ENCODE data around the gene HS6ST1. TPM values are rescaled to one million over a fixed set of nuclear protein-coding genes. Genes with fewer than 3 reads are reported as not detected.

The HS6ST1 gene
- total RNA-seq, 2 experiments from 2014 or later: 6.2 to 6.8 TPM

DNA sequence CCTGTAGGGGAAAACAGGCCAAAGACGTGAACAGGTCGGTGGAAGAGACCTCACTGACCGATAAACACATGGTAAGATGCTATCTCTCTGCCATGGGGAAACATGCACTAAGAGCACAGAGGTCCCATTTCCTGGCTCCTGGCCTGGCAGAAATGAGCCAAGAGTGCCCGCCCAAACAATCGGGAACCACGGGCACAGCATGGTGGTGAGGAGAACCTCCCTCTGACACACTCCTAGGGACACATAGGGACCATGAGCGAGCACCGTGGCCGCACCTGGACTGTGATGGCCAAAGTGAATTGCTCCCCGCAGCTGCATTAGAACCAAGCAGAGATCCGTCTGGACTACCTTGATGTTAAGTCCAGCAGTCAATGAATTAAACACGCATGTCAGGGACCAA is 11.1 kb downstream of the HS6ST1 start:
- Mint-ChIP-seq H3K4me3 (no peak overlapping the region), H3K4me1 (no peaks in the 10 kb centered on the region), H3K36me3 (ENCODE audit: low read depth) (no peaks in the 10 kb centered on the region), H3K27me3 (no peaks in the 10 kb centered on the region), H3K9me3 (no peaks in the 10 kb centered on the region), H3K27ac (no peak overlapping the region)
- POLR2A ChIA-PET: no interaction called here
- no peak for DNase-seq
- CTCF ChIA-PET: no interaction called here

DNA sequence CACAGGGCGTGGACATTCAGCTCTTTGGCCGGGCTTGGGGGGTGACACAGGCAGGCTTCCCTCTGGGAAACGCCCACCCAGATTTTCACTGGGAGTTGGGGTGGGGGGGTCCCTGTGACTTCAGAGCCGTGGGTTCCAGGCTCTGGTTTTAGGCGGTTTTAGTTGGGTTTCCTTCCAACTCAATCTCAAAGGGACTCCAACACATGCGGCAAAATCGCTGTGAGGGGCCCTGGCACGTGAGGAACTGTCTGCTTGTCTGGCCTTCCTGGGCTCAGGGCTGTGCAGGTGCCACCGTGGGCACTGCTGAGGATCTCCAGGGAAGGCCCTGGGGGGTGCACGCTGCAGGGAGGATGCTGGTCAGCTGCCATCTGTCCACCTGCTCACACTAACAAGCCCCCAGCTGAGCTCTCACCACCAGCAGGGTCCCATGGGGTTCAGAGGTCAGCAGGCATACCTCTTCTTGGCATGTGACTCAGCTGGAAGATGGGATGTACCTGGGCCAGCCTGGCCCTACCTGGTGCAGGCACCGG is 11.7 kb downstream of the HS6ST1 start:
- Mint-ChIP-seq H3K9me3 (no peaks in the 10 kb centered on the region), H3K36me3 (ENCODE audit: low read depth) (no peaks in the 10 kb centered on the region), H3K4me3 (no peak overlapping the region), H3K4me1 (no peaks in the 10 kb centered on the region), H3K27me3 (no peaks in the 10 kb centered on the region), H3K27ac (no peak overlapping the region)
- CTCF ChIA-PET: no interaction called here
- DNase-seq: no peak
- POLR2A ChIA-PET: no interaction called here

DNA sequence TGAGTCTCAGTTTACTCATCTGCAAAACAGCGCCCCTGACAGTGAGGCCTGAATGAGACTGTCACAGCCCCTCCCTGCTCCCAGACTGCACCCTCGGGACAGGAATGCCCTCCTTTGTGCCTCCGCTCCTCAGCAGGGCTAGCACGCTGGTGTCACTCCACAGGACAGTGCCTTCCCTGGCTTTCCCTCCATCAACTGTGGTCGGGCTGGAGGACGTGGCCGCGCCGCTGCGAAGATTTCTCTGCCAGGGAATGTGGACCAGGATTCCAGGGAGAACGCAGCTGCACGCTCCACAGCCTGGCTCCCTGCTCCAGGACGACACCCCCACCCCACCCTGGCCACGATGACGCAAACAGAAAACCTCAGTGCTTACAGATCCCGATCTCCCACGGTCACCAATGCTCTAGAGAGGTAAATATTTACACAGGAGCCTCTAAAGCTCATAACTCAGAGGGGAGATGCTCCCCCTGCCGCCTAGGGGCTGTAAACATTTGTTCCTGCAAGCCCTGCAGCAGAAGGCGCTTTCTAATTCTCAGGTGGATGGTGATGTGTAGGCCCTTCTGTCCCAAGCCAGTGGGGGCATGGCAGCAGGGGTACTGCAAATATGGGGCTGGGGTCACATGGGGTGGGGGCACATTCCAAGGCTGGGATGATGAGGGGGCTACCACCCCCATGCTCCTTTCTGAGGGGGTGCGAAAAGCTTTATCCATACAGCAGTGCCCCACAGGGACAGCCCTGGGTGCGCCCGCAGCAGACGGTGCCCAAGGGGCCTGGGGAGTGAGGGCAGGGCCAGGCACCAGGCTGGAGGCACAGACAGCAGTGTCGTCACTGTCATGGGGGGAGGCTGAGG is 12.4 kb downstream of the HS6ST1 start:
- Mint-ChIP-seq H3K9me3 (no peaks in the 10 kb centered on the region), H3K4me3 (no peak overlapping the region), H3K27me3 (no peaks in the 10 kb centered on the region), H3K4me1 (no peaks in the 10 kb centered on the region), H3K27ac (no peak overlapping the region), H3K36me3 (ENCODE audit: low read depth) (no peaks in the 10 kb centered on the region)
- CTCF ChIA-PET: no interaction called here
- DNase-seq: no peak
- POLR2A ChIA-PET: no interaction called here

DNA sequence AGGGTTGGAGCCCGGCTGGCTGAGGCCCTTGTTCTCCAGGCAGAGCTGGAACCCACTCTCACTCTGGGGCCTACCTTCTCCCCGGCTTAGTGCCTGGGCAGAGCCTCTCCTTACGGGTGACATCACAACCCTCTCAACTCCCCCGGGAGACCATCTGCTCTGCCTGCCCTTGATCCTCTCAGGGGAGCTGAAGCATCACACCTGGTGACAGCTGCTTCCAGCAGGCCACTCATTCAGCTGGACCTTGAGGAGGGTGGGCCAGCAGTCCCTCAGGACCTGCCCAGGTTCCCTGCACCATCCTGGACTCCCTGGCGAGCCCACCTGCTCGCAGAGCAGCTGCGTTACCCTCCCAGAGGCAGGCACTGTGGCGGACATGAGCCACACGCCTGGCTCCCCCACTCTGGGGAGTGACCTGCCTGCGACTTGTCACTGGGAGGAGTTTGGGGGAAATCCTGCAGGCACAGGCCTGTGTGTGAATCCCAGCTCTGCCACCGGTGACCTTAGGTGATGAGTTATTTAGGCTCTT is 13.1 kb downstream of the HS6ST1 start:
- Mint-ChIP-seq H3K4me1 (no peaks in the 10 kb centered on the region), H3K9me3 (no peaks in the 10 kb centered on the region), H3K27ac (no peak overlapping the region), H3K4me3 (no peak overlapping the region), H3K36me3 (ENCODE audit: low read depth) (no peaks in the 10 kb centered on the region), H3K27me3 (no peaks in the 10 kb centered on the region)
- no peak for DNase-seq
- ChIA-PET POLR2A (no interaction called here), CTCF (no interaction called here)

DNA sequence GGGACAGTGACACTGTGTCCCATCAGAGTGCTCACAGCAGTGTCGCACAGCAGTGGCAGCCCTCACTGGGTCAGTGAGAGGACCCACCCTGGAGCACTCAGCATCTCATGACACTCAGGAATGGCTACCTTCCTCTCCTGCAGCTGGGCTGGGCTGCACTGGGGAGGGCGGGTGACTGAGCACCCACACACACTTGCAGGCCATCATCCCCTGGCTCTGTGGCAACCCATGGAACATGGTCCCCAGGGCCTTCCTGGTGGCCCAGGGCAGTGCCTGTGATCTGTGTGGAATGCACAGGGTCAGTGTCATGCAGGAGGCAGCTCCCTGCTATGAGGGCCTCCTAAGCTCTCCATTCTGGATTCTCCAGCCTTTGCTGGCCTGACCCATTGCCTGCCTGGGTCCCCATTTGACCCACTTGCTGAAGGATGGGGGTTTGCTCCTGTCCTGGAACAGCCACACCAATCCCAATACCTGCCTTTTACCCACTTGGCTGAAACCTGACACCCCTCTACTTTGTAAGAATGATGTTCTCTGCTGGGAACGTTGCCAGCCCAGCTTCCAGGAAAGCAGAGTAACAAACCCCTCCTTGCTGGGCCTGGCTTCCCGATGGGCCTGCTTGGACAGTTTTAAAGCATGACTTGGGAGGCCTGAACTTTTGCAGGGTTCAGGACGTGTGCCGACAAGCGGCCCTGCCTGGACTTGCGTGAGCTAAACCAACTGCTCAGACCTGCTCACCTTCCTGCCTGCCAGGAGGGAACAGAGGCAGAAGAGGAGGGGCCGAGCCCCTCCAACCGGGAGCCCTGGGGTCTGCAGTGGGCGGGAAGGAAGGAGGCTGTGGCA is 13.7 kb downstream of the HS6ST1 start:
- Mint-ChIP-seq H3K4me1 (no peaks in the 10 kb centered on the region), H3K36me3 (ENCODE audit: low read depth) (no peaks in the 10 kb centered on the region), H3K27me3 (no peaks in the 10 kb centered on the region), H3K27ac (no peak overlapping the region), H3K4me3 (no peak overlapping the region), H3K9me3 (no peaks in the 10 kb centered on the region)
- POLR2A ChIA-PET: no interaction called here
- CTCF ChIA-PET: no interaction called here
- DNase-seq: no peak

DNA sequence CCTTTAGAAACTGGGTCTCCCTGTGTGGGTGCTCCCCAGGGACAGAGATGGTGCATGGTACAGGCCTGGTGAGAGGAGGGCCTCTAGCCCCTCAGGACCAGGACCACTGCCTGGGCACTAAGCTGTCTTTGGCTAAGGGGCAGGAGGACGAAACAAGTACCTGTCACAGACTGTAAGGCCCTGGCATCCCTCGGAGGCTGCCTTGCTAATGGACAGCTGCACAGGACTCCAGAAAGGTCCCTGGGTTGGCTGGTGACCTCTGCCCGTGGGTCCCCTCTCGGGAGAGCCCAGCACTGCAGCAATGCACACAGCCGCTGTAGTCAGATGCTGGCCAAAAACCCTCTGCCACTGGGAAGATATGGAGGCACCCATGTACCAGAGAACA is 14.3 kb downstream of the HS6ST1 start:
- no peak overlapping the region for H3K27ac Mint-ChIP-seq
- no peaks in the 10 kb centered on the region for H3K4me1 Mint-ChIP-seq
- no peaks in the 10 kb centered on the region for H3K27me3 Mint-ChIP-seq
- CTCF ChIA-PET: no interaction called here
- H3K4me3 Mint-ChIP-seq: no peak overlapping the region
- POLR2A ChIA-PET: no interaction called here
- no peaks in the 10 kb centered on the region for H3K9me3 Mint-ChIP-seq
- no peaks in the 10 kb centered on the region for H3K36me3 Mint-ChIP-seq (ENCODE audit: low read depth)
- DNase-seq: no peak

DNA sequence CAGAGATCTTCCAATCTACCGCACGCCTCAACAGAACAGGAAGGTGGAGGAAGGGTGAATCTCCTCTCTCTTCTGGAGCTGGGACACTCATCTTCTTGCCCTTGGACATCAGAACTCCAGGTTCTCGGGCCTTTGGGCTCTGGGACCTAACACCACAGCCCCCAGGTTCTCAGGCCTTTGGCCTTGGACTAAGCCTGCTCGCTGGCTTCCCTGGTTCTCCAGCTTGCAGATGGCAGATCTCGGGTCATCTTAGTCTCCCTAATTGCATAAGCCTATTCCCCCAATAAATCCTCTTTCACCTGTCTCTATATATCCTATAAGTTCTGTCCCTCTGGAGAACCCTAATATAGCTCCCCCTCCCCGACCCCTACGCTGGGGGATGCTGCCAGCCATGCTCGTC is 14.8 kb downstream of the HS6ST1 start:
- H3K36me3 Mint-ChIP-seq (ENCODE audit: low read depth): no peaks in the 10 kb centered on the region
- no peaks in the 10 kb centered on the region for H3K9me3 Mint-ChIP-seq
- H3K27me3 Mint-ChIP-seq: no peaks in the 10 kb centered on the region
- no peak for DNase-seq
- H3K27ac Mint-ChIP-seq: no peak overlapping the region
- ChIA-PET CTCF (no interaction called here), POLR2A (no interaction called here)
- no peak overlapping the region for H3K4me3 Mint-ChIP-seq
- H3K4me1 Mint-ChIP-seq: no peaks in the 10 kb centered on the region

DNA sequence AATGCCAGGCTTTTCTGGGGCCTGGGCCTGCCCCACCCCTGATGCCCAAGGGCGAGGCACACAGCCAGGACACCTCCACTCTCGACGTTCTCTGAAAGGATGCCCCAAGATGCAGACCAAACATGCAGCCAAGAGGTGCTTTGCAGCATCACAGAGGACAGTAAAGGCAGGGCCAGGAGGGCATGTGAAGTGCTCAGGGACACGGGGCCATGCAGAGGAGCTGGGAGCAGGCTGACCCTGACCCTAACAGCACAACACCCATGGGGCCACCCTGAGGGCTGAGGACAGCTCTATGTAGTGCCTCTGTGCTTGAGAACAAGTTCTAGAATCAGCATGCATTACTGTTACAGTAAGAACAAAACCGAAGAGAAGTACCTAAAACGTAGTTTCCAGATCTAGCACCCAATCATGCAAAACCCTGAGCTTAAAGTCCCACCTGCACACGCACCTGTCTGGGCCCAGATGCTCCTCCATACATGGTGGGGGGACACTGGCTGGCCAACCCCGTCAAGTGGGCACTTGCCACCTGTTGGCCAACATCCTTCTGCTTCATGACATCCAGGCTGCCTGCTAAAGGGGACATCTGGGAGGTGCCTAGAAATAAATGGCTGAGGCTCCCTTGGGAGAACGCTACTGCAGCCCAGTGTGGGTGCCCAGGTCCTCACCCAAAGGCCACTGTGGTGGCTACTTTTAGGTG is 15.4 kb downstream of the HS6ST1 start:
- H3K27me3 Mint-ChIP-seq: no peaks in the 10 kb centered on the region
- H3K36me3 Mint-ChIP-seq (ENCODE audit: low read depth): no peaks in the 10 kb centered on the region
- no peak overlapping the region for H3K27ac Mint-ChIP-seq
- ChIA-PET POLR2A (no interaction called here), CTCF (no interaction called here)
- DNase-seq: no peak
- no peaks in the 10 kb centered on the region for H3K4me1 Mint-ChIP-seq
- H3K9me3 Mint-ChIP-seq: no peaks in the 10 kb centered on the region
- H3K4me3 Mint-ChIP-seq: no peak overlapping the region

DNA sequence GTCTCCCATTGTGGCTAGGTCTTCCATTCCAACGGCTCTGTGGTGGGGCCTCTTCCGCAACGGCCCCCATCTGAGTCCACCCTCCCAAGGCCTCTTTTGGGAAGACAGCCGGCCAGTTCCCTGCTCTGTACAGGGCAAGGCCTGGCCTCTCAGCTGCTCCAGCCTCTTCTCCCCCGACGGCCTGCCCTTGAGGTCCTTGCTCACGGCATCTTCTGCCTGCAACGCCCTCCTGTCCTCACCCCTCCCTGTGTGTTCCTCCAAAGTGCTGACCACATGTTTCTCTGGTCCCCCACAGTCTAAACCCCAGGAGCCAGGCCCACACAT is 16.0 kb downstream of the HS6ST1 start:
- Mint-ChIP-seq H3K27me3 (no peaks in the 10 kb centered on the region), H3K4me3 (no peak overlapping the region), H3K36me3 (ENCODE audit: low read depth) (no peaks in the 10 kb centered on the region), H3K27ac (no peak overlapping the region), H3K4me1 (no peaks in the 10 kb centered on the region), H3K9me3 (no peaks in the 10 kb centered on the region)
- no peak for DNase-seq
- CTCF ChIA-PET: no interaction called here
- POLR2A ChIA-PET: no interaction called here

DNA sequence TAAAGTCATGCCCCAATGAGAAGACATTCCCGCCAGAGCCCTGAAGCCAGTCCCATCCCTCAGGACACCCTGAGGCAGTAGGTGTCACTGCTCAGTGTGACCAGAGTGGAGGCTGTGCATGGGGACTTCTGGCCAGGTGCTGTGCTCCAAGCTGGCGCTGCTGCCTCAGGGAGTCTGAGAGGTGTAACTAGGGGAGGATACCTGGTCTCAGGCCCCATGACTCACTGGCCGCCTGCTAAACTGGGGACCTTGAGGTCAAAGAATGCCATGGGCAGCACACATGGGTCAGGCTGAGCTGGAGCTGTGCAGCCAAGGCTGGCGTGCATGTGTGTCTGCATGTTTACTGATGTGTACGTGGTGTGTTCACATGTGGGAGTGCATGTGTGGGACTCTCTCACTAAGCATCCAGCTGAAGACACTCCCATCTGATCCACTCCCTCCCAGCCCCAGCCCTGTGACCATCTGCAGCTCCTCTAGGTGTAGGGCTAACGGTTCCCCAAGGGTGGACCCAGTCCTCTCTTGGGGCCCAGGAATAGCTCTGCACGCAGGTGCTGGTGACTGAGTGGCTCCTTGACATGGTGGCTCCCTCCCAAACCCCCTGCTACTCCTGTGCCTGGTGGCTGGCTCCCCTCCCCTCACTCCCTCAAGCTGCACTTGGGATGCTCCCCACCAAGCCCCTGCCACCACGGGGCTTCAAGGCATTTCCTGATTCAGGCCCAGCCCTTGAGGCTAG is 16.5 kb downstream of the HS6ST1 start:
- Mint-ChIP-seq H3K4me3 (no peak overlapping the region), H3K36me3 (ENCODE audit: low read depth) (no peaks in the 10 kb centered on the region), H3K4me1 (no peaks in the 10 kb centered on the region), H3K27ac (no peak overlapping the region), H3K9me3 (no peaks in the 10 kb centered on the region), H3K27me3 (no peaks in the 10 kb centered on the region)
- DNase-seq: no peak
- POLR2A ChIA-PET: no interaction called here
- CTCF ChIA-PET: interaction anchor here (0.8 kb wide), 1 partner anchor 239 kb away, joined by 3 read pairs; no protein-coding TSS in a partner anchor

DNA sequence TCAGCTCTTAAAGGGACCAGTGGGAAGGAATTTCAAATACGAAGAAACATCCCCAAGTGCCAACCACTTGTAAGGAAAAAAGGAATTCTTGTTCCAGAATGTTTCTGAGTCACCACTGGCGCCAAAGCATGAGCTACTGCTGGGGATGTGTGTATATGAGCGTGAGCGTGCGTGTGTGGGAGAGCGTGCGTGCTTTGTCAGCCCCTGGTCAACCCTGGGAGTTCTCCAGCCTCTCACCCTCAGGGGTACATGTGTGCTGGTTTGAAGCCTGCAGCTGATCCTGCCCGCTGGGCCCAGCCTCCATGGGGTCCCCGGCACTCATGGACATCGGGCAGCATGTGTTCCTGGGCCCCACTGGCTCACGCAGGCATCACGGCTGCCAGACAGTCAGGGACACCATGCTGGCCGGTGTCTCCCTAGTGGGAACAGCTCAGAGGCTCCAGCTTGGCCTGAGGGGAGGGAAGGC is 17.1 kb downstream of the HS6ST1 start:
- no peaks in the 10 kb centered on the region for H3K9me3 Mint-ChIP-seq
- ChIA-PET POLR2A (no interaction called here), CTCF (interaction anchor here (0.8 kb wide), 1 partner anchor 238 kb away, joined by 3 read pairs; no protein-coding TSS in a partner anchor)
- no peaks in the 10 kb centered on the region for H3K4me1 Mint-ChIP-seq
- no peaks in the 10 kb centered on the region for H3K36me3 Mint-ChIP-seq (ENCODE audit: low read depth)
- H3K4me3 Mint-ChIP-seq: no peak overlapping the region
- DNase-seq: no peak
- no peak overlapping the region for H3K27ac Mint-ChIP-seq
- no peaks in the 10 kb centered on the region for H3K27me3 Mint-ChIP-seq

DNA sequence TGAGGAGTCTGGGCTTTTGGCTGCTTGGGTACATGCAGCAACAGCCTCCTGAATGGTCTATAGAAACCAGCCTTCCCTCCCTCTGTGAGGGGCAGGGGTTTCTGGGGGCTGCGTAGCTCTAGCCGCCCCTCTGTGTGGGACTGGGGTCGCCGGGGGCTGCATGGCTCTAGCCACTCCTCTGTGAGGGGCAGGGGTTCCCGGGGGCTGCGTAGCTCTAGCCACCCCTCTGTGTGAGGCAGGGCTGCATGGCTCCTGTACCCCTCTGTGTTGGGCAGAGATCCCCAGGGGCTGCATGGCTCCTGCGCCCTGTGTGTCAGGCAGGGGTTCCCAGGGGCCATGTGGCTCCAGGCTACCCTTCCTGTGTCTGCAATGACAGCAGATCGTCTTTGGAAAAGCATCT is 17.6 kb downstream of the HS6ST1 start:
- H3K9me3 Mint-ChIP-seq: no peaks in the 10 kb centered on the region
- CTCF ChIA-PET: no interaction called here
- H3K4me3 Mint-ChIP-seq: no peak overlapping the region
- POLR2A ChIA-PET: no interaction called here
- no peak overlapping the region for H3K27ac Mint-ChIP-seq
- H3K36me3 Mint-ChIP-seq (ENCODE audit: low read depth): no peaks in the 10 kb centered on the region
- no peak for DNase-seq
- no peaks in the 10 kb centered on the region for H3K4me1 Mint-ChIP-seq
- H3K27me3 Mint-ChIP-seq: no peaks in the 10 kb centered on the region

Measured in activated CD4-positive, alpha-beta memory T cell treated with anti-CD3 and anti-CD28 coated beads, Interleukin-2, amount 10 ng/mL, durations not matched to agents 7 days and 5 days (primary cell).